ENCODE data around the gene RAB43.
"Not testable (repeated sequence)": the region's sequence is repeated elsewhere in the genome, so short reads cannot be mapped to it uniquely, and the experiment has no call there.

The RAB43 gene

GRCh38 chr3:129100274-129100673, 21.3 kb downstream of the RAB43 start:
- DNase-seq (ENCODE audit: low spot score) = no peak
- no peak for FAIRE-seq

- DNase-seq (ENCODE audit: low spot score) (no peak), FAIRE-seq (no peak)
These were observed 26.3 kb downstream of the RAB43 start for GRCh38 chr3:129095285-129095684.

GRCh38 chr3:129088312-129088711, 33.3 kb downstream of the RAB43 start:
- not testable (repeated sequence) for FAIRE-seq; DNase-seq (ENCODE audit: low spot score)

- DNase-seq (ENCODE audit: low spot score); FAIRE-seq: not testable (repeated sequence)
These were observed 33.7 kb downstream of the RAB43 start for GRCh38 chr3:129087904-129088303.

DNA sequence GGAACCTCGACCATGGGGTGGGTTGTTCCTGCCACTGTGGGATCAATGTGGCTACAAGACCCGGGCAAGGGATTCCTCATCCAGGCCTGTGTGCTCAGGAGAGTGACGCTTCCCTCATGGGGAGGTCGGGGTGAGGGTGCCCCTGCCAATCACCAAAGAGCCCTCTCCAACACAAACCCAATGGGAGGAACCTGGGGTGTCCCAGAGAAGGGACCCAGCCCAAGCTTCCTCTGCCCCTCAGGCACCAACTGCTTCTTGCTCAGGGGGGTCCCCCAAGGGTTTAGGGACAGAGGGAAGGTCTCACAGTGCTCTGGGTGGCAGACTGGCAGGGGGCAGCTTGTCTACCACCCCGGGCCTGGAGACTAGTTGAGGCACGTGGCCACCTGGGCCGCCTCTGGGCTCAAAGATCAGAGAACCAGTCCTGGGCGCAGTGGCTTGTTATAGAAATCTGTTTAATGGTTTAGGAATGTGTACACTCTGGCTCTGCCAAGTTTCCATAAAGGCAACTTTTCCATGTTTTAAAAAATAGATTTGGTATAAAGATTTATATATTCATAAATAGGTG, 34.4 kb downstream of the RAB43 start:
- FAIRE-seq = no peak
- DNase-seq (ENCODE audit: low spot score) = no peak

GRCh38 chr3:129085818-129086217, 35.8 kb downstream of the RAB43 start:
- DNase-seq (ENCODE audit: low spot score) = no peak
- FAIRE-seq = no peak

- DNase-seq (ENCODE audit: low spot score) (no peak), FAIRE-seq (no peak)
These were observed 36.4 kb downstream of the RAB43 start for GRCh38 chr3:129085165-129085715.

DNA sequence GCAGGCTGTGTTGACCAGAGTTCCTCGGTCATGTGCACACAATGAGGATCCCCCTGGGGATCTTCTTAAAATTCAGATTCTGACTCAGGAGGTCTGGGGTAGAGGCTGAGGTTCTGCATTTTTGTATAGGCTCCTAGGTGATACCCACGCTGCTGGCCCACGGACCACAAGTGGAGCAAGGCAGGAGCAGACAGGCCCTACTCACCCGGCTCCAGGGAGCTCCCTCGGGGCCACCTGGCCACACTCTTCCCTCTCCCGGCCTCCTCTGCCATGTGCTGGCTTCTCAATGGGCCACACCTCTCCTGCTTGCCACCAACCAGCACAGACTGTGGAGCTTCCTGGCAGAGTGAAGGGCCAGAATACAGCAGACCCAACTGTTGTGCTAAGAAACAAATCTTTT, 37.1 kb downstream of the RAB43 start:
- FAIRE-seq (no peak), DNase-seq (ENCODE audit: low spot score) (no peak)

GRCh38 chr3:129082026-129082425, 39.6 kb downstream of the RAB43 start:
- FAIRE-seq = no peak

GRCh38 chr3:129081503-129081902, 40.1 kb downstream of the RAB43 start:
- no peak for FAIRE-seq
- DNase-seq (ENCODE audit: low spot score) = no peak

More at GRCh38 chr3:129082026-129082425, 39.6 kb downstream of the RAB43 start:
- DNase-seq (ENCODE audit: low spot score) = no peak

DNA sequence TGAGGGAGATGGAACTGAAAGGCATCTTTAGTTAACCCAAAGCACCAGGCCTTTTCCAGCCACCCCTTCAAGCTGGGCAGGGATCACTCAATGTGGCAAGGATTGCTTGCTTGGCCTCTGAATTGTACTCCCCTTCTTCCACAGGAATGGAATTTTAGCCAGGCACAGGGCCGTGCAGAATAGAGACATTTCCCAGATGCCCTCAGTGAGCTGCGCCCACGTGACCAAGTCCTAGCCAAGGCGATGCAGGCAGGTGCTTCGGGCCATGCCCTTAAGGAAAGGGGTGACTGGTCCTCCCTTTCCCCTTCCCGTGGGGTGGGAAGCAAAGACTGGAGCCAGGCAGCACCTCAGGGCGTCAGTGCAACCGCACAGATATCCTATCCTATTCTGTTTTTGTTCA, 43.1 kb downstream of the RAB43 start:
- DNase-seq (ENCODE audit: low spot score) (no peak), FAIRE-seq (no peak)

GRCh38 chr3:129077222-129077621, 44.4 kb downstream of the RAB43 start:
- FAIRE-seq = no peak
- DNase-seq (ENCODE audit: low spot score) = no peak

DNA sequence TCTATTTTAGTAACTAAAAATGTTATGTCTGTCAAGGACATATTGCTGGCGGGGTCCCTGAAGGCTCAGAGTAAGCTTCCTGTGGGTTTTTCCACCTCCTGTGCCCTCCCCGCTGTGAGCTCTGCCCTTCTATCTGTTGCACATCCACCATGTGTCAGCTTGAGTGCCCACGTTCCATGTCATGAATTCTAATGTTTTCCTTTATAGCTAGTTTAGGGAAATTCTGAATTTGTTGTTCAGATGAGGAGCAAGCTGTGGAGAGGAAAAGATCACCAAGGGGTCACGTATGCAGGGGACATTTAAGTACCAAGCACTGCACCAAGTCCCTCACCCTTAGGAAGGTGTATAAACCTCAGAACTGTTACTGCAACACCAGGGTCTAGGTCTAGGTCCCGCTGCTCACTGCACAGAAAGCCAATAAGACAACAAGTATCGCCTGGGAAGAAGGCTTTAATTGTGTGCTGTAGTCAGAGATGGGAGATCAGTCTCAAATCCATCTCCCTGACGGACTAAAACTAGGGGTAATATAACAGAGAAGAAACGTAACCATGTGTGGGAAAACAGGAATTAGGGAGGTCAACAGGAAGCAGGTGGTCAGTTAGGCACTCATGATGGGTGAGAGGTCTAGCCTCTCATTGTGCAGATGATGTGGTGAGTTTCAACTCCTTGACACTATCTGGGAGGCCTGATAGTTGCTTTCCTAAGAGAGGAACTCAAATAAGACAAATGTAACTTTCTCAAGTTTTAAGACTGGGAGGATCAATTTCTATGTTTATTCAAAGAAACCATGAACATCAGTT, 51.3 kb downstream of the RAB43 start:
- no peak for FAIRE-seq

DNA sequence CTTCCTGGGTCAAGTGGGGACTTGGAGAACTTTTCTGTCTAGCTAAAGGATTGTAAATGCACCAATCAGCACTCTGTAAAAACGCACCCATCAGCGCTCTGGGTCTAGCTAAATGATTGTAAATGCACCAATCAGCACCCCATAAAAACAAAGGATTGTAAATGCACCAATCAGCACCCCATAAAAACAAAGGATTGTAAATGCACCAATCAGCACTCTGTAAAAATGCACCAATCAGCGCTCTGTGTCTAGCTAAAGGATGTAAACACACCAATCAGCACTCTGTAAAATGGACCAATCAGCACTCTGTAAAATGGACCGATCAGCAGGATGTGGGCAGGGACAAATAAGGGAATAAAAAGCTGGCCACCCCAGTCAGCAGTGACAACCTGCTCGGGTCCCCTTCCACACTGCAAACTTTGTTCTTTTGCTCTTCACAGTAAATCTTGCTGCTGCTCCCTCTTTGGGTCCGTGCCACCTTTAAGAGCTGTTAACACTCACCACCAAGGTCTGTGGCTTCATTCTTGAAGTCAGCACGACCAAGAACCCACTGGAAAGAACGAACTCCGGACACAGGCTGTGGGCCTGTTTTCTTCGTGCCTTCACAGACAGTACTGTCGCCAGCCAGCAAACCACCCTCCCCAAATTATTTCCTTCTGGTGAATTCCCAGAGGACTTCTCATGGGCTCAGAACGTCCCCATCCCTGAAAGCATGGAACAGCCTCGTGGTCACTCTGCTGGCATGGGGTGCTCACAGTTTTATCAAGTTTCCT, 52.1 kb downstream of the RAB43 start:
- FAIRE-seq; DNase-seq (ENCODE audit: low spot score): not testable (repeated sequence)

More for the DNA sequence above, 51.3 kb downstream of the RAB43 start:
- DNase-seq (ENCODE audit: low spot score) = no peak

- no peak for DNase-seq (ENCODE audit: low spot score)
These were observed 53.2 kb downstream of the RAB43 start for GRCh38 chr3:129068291-129068886.

GRCh38 chr3:129067719-129068118, 53.9 kb downstream of the RAB43 start:
- FAIRE-seq; DNase-seq (ENCODE audit: low spot score): not testable (repeated sequence)

More at GRCh38 chr3:129068291-129068886, 53.2 kb downstream of the RAB43 start:
- no peak for FAIRE-seq

- FAIRE-seq (no peak), DNase-seq (ENCODE audit: low spot score) (no peak)
These were observed 55.9 kb downstream of the RAB43 start for GRCh38 chr3:129065720-129066073.

GRCh38 chr3:129065016-129065719, 56.4 kb downstream of the RAB43 start:
- FAIRE-seq (no peak), DNase-seq (ENCODE audit: low spot score) (no peak)

- FAIRE-seq = no peak
- DNase-seq (ENCODE audit: low spot score) = no peak
These were observed 57.6 kb downstream of the RAB43 start for GRCh38 chr3:129063841-129064482.

DNA sequence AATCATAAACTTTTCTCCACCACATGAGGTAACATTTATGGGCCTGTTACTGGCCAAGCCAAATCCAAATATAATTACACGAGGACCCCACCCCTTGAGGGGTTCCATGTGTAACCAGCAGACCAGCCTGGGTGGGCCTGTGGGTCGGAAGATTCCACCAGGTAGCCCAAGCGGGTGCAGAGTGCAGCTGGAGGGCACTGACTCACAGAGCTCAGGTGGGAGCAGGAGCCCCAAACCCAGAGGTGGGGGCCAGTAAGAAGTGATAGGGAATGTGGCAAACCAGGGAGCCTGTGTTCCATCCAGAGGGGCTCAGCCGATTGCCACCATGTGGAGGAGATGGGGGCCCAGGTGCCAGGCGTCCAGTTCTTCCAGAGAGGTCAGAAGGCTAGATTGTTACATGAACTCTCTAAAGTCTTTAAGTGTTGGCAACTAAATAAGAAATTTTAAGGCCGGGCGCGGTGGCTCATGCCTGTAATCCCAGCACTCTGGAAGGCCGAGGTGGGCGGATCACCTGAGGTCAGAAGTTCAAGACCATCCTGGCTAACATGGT, 58.4 kb downstream of the RAB43 start:
- FAIRE-seq (no peak), DNase-seq (ENCODE audit: low spot score) (no peak)

All from RCC 7860 (cell line).